Ammon's horn (tissue), 1 donor: ENCODE data around the gene PLAAT5.
A peak's percentile ranks its signal among the peaks of the same experiment; 100 is the strongest.
"Not testable (repeated sequence)": the region's sequence is repeated elsewhere in the genome, so short reads cannot be mapped to it uniquely, and the experiment has no call there.

Experiments
- DNase-seq: peaks from one replicate; pipeline ENCODE4 v3.0.0-alpha.2; 2016; ENCODE audit warnings: low spot score

The PLAAT5 gene, protein sequence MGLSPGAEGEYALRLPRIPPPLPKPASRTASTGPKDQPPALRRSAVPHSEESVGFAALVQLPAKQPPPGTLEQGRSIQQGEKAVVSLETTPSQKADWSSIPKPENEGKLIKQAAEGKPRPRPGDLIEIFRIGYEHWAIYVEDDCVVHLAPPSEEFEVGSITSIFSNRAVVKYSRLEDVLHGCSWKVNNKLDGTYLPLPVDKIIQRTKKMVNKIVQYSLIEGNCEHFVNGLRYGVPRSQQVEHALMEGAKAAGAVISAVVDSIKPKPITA

GRCh38 chr11:63490551-63491239, at the start of gene PLAAT5:
PLAAT5 (minus strand) TSS chr11:63491167; CDS start chr11:63491034, 133 bp downstream.
- DNase-seq = no peak

DNA sequence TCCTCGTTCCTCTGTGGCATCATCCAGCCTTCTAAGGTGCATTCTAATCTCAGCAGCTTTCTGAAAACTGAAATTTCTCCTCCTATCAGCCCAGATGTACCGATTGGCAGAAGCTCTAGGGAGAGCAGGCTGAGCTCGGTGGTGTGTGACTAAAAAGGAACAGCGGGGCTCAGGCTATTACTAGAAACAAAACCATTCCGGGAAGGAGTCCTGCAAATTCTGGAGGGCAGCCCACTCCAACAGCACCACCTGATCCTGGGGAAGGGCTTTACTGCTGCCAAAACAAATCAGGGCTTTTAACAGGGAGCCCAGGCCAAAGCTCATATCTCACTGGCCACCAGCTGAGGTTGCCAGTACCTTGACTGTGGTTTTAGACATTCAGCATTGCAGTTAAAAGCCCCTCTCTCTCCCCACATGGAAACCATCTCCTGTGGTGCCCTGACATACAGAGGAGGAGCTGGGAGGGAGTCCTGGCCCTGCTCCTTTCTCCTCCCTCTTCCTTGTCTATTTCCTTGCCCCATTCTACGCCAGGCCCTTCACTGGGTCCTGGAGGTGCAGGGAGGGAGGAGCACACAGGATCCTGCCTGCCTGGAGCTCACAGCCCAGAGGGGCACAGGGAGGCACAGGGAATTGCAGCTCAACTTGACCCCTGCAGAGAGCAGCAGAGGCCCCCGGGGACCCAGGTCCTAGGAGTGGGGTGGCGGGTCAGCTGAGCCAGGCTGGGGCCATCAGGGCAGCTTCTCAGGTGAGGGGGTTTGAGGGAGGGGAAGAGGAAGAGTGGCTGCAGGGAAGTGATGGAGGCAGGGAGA, 46.5 kb upstream of the PLAAT5 start:
- DNase-seq = peak; percentile 85

- DNase-seq = peak; percentile 81
Measured at GRCh38 chr11:63536669-63537292, 45.8 kb upstream of the PLAAT5 start, which contains the start of gene PLAAT4. PLAAT4 (plus strand) TSS chr11:63536808; CDS start chr11:63536869, 61 bp downstream.

GRCh38 chr11:63535734-63536133, 44.8 kb upstream of the PLAAT5 start:
- no peak for DNase-seq

GRCh38 chr11:63534895-63535461, 44.0 kb upstream of the PLAAT5 start:
- no peak for DNase-seq

DNA sequence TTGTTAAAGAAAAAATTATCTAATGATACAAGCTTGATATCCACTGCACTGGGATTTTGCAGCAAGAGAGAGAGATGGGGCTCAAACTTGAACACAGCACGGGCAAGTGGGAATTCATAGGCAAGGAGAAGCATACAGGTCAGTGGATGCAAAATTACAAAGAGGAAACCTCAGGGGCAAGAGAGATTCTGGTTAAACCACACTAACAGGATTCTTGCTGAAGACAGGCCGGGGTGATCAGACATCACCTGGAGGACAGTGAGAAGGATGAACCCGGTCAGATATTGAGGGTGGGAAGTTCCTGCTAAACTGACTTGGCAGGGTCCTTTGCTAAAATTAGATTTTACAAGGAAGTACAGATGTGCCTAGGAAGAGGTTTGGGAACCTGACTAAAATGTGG, 43.1 kb upstream of the PLAAT5 start:
- DNase-seq = no peak

DNA sequence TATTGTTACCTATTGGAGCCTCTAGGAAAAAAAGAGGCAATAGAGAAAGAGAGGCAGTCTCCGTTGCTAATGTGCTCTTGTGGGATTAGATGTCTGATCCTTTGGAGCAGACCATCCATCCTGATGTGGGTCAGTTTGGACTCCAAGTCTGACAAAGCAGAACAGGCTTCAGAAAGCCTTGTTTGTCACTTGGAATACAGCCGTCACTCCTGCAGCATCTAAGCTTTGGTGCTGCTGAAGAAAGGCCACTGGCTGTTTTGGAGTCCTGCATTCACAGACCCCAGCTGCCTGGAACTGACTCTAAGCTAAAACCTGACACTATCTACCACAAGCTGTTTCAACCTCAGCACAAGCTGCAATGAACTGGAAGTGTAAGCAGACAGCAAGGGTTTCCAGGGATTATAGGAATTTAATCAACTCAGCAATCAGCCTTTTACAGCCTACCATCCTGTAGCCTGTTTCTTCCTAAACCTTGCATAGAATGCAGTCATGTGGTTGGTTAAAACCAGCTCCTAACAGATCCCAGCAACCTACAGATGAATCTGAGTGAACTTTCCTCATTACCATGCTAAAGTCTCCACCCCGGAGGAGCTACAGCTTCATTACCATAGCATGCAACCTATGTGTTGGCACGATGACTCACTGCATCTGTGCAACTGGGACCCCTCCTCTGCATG, 42.0 kb upstream of the PLAAT5 start:
- no peak for DNase-seq

- DNase-seq = no peak
Measured at GRCh38 chr11:63532117-63532516, 41.1 kb upstream of the PLAAT5 start.

GRCh38 chr11:63531074-63531792, 40.3 kb upstream of the PLAAT5 start:
- DNase-seq = not testable (repeated sequence)

DNA sequence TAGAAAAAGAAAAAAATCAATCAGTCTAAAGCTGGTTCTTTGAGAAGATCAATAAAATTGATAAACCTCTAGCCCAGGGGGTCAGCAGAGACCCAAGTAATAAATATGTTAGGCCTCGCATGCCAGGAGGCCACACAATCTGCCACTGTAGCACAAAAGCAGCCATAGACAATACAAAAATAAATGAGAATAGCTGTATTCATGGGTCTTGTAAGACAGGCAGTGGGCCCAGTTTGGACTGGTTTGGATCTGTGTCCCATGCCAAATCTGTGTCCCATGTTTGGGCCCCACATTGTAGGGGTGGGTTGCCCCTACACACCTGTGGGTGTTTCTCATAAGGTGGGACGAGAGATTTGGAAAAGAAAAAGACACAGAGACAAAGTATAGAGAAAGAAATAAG, 39.1 kb upstream of the PLAAT5 start:
- peak; percentile 67 for DNase-seq

- not testable (repeated sequence) for DNase-seq
Measured at GRCh38 chr11:63529373-63529772, 38.4 kb upstream of the PLAAT5 start.

DNA sequence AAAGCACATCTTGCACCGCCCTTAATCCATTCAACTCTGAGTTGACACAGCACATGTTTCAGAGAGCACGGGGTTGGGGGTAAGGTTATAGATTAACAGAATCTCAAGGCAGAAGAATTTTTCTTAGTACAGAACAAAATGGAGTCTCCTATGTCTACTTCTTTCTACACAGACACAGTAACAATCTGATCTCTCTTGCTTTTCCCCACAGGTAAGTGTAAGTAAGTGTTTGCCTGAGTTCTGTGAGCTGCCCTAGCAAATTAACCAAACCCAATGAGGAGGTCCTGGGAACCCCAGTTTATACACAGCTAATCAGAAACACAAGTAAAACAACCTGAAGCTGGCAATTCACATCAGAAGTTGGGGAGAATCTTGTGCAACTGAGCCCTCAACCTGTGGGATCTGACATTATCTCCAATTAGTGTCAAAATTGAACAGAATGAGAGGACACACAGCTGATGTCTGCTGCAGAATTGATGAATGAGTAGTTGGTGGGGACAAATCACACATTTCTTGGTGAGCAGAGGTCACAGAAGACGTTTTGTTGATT, 37.8 kb upstream of the PLAAT5 start:
- DNase-seq = not testable (repeated sequence)

GRCh38 chr11:63528156-63528555, 37.2 kb upstream of the PLAAT5 start:
- DNase-seq = not testable (repeated sequence)

DNA sequence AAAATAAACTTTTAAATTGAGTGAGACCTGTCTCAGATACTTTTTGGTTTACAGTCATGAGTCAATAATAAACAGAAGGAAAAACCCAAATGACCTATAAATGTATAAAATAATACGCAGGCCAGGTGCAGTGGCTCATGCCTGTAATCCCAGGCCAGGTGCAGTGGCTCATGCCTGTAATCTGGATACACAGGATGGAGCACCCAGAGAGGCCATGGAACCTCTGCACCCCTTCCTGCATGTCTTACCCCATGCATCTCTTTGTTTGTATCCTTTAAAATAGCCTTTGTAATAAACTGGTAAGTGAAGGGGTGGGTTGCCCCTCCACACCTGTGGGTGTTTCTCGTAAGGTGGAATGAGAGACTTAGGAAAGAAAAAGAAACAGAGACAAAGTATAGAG, 36.7 kb upstream of the PLAAT5 start:
- no peak for DNase-seq

GRCh38 chr11:63523151-63523550, 32.2 kb upstream of the PLAAT5 start:
- DNase-seq = no peak

DNA sequence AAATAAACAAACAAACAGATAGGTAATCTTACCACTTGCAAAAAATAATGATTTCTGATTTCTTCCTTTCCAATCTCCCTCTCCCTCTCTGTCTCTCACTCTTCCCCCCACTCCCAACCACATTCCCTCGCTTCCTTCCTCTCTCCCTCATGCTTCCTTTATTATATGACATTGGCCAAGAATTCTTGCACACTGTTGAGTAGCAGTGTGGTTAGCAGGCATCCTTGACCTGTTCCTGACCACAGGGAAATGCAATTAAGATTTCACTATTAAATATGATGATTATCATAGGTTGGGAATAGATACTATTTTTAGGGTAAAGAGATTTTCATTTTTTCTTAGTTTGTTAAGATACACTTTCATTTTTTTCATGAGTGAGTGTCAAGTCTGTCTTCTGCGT, 30.9 kb upstream of the PLAAT5 start:
- DNase-seq = no peak

- DNase-seq = no peak
Measured at GRCh38 chr11:63520606-63521170, 29.7 kb upstream of the PLAAT5 start.

GRCh38 chr11:63518548-63518947, 27.6 kb upstream of the PLAAT5 start:
- no peak for DNase-seq

DNA sequence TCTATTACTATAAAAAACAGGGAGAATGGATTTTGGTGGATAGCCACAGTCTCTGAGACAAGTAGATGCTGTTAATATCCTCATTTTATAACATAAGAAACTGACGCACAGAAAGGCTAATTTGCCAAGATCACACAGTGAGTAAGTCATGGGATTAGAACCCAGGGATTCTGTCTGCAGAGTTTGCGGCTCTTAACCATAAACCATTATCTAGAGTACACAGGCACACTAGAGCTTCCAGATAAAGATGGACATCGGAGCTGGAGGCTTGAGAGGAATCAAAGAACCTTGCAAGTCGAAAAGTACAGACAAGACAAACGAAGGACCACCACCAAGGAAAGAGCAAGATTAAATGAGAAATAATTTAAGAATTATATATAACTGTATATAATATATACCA, 26.2 kb upstream of the PLAAT5 start:
- DNase-seq = no peak

DNA sequence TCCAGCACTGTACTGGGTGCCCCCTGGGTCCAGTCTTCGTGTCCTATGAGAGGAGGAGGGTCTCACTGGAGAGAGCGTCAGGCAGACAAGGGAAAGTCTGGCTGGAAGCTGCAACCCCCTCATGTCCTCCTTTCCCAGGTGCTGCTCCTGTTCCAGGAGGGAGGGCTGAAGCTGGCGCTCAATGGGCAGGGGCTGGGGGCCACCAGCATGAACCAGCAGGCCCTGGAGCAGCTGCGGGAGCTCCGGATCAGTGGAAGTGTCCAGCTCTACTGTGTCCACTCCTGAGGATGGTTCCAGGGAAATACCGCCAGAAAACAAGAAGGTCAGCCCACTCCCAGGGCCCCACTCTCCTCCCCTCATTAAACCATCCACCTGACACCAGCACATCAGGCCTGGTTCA, 25.1 kb upstream of the PLAAT5 start:
- DNase-seq = no peak
